Thyroid gland (tissue), 4 donors: ENCODE results near the gene SF3B1. TPM values are rescaled to one million over a fixed set of nuclear protein-coding genes. Genes with fewer than 3 reads are reported as not detected.

ENCODE experiments used
- DNase-seq, 2 donors: peaks; one replicate each; pipeline ENCODE4 v3.0.0-alpha.2; 2019
- H3K27ac ChIP-seq, 3 donors: fragments of 200-600 bp; sonication (generic); 1 replicate in 2 of 3; 2 replicates in 1 of 3; pipeline ENCODE4 v1.5.1; 2016 to 2019; ENCODE audit warnings: mild to moderate bottlenecking in 1 of 3, moderate library complexity in 1 of 3
- H3K27me3 ChIP-seq: fragments of 200-600 bp; sonication (generic); one replicate; pipeline ENCODE4 v1.5.1; 2019
- H3K36me3 ChIP-seq, 2 donors: fragments of 200-600 bp; sonication (generic); one replicate each; pipeline ENCODE4 v1.5.1; 2016 to 2019
- H3K4me1 ChIP-seq, 2 donors: fragments of 200-600 bp; sonication (generic); one replicate each; pipeline ENCODE4 v1.5.1; 2017 to 2019
- H3K4me3 ChIP-seq, 3 donors: fragments of 200-600 bp; sonication (generic); replicated peaks in 1 of 3; 1 replicate in 2 of 3; 2 replicates in 1 of 3; pipeline ENCODE4 v1.5.1; 2016; ENCODE audit warnings: mild to moderate bottlenecking in 1 of 3
- H3K9me3 ChIP-seq: fragments of 200-600 bp; sonication (generic); one replicate; pipeline ENCODE4 v1.5.1; 2017
- POLR2A ChIP-seq, 2 donors: fragments of 450-650 bp; IDR thresholded peaks; one replicate each; pipeline ENCODE4 v1.6.1; 2017; ENCODE audit warnings: antibody characterized with exemption in 2 of 2, mild to moderate bottlenecking in 2 of 2, moderate library complexity in 1 of 2
- WGBS, 2 donors: methylation state at CpG; one replicate each; pipeline ENCODE4 v1.1.5; 2017; 5-methylcytosine and 5-hydroxymethylcytosine counted together
- intact Hi-C: fragments of 100-400 bp; cut with DNase I; formaldehyde crosslinking; loops from one replicate; pipeline ENCODE4 v1.15.1; 2023
- total RNA-seq, 4 donors: library from RNA; depleted of rRNA; stranded (reverse); fragments of >200 nt; gene quantifications; one replicate each; pipeline ENCODE4 v1.2.3, GENCODE V29; 2016
- TF ChIP-seq, protein P1 (sequence below), 6 experiments: fragments of 200-600 bp in 3 of 6; fragments of 450-650 bp in 3 of 6; sonication (generic) in 3 of 6; IDR thresholded peaks; one replicate each; pipeline ENCODE4 v1.5.1; 2016 to 2019; ENCODE audit warnings: antibody characterized with exemption in 6 of 6, mild to moderate bottlenecking in 2 of 6, inconsistent platforms in 1 of 6, moderate library complexity in 1 of 6

Gene SF3B1
- total RNA-seq, 4 donors from 2014 or later = 297 to 948 (median 607) TPM

DNA sequence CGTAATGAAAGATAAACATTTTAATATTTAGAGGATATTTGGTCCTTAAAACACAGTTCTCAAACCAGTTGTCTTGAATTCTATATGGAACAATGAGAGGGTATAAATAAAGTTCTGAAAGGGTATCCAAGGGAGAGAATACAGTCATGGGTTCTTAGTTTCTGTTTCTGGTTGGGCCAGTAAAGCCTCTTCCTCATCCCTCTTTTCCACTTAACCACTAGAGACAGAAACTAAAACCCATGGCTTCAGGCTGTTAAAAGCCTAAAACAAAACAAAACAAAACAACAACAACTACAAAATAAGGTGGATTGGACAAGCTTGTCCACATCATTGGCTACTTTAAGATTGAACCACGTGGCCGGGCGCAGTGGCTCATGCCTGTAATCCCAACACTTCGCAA lies 37.3 kb upstream of the SF3B1 start:
- Histone ChIP-seq H3K27me3 (no peaks in the 10 kb centered on the region), H3K4me1 (no peaks in the 10 kb centered on the region), H3K36me3 (peaks cover 37 to 59% of the 10 kb centered on the region in 2 donors), H3K9me3 (no peaks in the 10 kb centered on the region), H3K4me3 (no peak overlapping the region), H3K27ac (no peak overlapping the region)
- intact Hi-C loops = no loop called here
- 95 to 97% methylated on average over 5 of the region's 5 CpGs for WGBS, 2 donors
- no peak for DNase-seq
- no peak for TF ChIP-seq POLR2A (IDR thresholded peaks at IDR 0.05)
- TF ChIP-seq, protein P1, sequence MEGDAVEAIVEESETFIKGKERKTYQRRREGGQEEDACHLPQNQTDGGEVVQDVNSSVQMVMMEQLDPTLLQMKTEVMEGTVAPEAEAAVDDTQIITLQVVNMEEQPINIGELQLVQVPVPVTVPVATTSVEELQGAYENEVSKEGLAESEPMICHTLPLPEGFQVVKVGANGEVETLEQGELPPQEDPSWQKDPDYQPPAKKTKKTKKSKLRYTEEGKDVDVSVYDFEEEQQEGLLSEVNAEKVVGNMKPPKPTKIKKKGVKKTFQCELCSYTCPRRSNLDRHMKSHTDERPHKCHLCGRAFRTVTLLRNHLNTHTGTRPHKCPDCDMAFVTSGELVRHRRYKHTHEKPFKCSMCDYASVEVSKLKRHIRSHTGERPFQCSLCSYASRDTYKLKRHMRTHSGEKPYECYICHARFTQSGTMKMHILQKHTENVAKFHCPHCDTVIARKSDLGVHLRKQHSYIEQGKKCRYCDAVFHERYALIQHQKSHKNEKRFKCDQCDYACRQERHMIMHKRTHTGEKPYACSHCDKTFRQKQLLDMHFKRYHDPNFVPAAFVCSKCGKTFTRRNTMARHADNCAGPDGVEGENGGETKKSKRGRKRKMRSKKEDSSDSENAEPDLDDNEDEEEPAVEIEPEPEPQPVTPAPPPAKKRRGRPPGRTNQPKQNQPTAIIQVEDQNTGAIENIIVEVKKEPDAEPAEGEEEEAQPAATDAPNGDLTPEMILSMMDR (IDR thresholded peaks at IDR 0.05) = no peak

DNA sequence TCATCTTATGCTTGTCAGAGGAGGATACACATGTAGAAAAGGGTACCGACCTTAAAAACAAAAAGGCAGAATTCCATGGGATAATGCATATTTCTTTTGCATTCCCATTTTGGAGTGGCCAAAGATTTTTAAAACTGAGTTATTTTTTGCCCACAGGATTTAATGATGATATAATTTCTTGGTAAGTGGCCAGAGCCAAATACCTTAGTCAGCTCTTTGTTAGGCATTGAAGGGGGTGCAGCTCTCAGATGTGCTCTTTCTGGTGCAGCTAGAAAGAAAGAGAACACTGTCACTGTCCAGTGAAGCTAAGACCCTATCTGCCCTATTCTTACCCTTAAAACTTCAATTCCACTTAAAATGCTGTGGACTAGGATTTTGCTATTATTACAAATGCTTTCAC lies 29.3 kb upstream of the SF3B1 start:
- no peaks in the 10 kb centered on the region for H3K27me3 ChIP-seq
- WGBS, 2 donors = 76 to 79% methylated on average over 1 of the region's 1 CpG
- no peaks in the 10 kb centered on the region for H3K9me3 ChIP-seq
- H3K4me1 ChIP-seq = no peaks in the 10 kb centered on the region
- H3K36me3 ChIP-seq = peaks cover 32 to 37% of the 10 kb centered on the region in 2 donors
- H3K4me3 ChIP-seq = no peak overlapping the region
- intact Hi-C loops = no loop called here
- DNase-seq = no peak
- TF ChIP-seq, protein P1 (IDR thresholded peaks at IDR 0.05) = no peak
- TF ChIP-seq POLR2A (IDR thresholded peaks at IDR 0.05) = no peak
- H3K27ac ChIP-seq = peak overlapping the region in 1 of 3 donors; percentile 21

DNA sequence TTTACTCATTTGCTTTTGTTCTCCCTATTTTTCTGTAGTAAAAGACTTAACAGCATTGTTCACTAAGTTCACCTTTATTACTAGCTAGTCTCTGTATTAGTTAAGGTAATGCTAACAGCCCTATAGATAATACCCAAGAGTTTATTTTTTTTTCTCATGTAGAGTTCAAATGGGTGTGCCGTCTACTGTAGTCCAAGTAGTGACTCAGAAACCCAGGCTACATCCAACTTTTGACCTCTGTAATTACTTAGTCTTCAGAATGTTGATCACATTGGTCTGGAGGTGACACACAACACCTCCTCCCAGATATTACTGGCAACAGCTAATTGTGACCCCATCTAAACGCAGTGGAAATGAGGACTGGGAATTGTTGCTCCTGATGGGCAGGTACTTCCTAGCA lies 26.2 kb upstream of the SF3B1 start:
- no peak for DNase-seq
- H3K36me3 ChIP-seq = peaks cover 16 to 26% of the 10 kb centered on the region in 2 donors
- intact Hi-C loops = no loop called here
- H3K27me3 ChIP-seq = no peaks in the 10 kb centered on the region
- H3K4me3 ChIP-seq = no peak overlapping the region
- H3K9me3 ChIP-seq = no peaks in the 10 kb centered on the region
- no peak for TF ChIP-seq POLR2A (IDR thresholded peaks at IDR 0.05)
- TF ChIP-seq, protein P1 (IDR thresholded peaks at IDR 0.05) = no peak
- no peaks in the 10 kb centered on the region for H3K4me1 ChIP-seq
- no peak overlapping the region for H3K27ac ChIP-seq
- WGBS, 2 donors = 84 to 89% methylated on average over 2 of the region's 2 CpGs

DNA sequence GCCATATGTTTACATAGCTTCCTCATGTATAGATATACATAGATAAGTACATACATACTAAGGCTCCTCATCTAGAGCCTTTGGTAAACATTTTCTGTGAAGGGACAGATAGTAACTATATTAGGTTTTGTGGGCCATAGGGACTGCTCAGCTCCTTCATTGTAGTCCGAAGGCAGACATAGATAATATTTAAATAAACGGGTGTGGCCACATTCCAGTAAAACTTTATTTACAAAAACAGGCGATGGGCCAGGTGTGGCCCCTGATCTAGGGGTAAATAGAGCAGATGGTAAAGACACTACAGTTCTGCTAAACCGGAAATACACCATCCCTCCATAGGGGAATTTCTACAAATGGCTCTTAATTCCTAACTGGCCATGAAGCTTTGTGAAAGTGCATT lies 25.8 kb upstream of the SF3B1 start:
- H3K27me3 ChIP-seq = no peaks in the 10 kb centered on the region
- no peaks in the 10 kb centered on the region for H3K9me3 ChIP-seq
- peaks cover 14 to 21% of the 10 kb centered on the region in 2 donors for H3K36me3 ChIP-seq
- no peak overlapping the region for H3K4me3 ChIP-seq
- no peaks in the 10 kb centered on the region for H3K4me1 ChIP-seq
- H3K27ac ChIP-seq = no peak overlapping the region
- DNase-seq = no peak
- WGBS, 2 donors = 91 to 94% methylated on average over 4 of the region's 4 CpGs
- TF ChIP-seq, protein P1 (IDR thresholded peaks at IDR 0.05) = no peak
- no peak for TF ChIP-seq POLR2A (IDR thresholded peaks at IDR 0.05)
- intact Hi-C loops = no loop called here

DNA sequence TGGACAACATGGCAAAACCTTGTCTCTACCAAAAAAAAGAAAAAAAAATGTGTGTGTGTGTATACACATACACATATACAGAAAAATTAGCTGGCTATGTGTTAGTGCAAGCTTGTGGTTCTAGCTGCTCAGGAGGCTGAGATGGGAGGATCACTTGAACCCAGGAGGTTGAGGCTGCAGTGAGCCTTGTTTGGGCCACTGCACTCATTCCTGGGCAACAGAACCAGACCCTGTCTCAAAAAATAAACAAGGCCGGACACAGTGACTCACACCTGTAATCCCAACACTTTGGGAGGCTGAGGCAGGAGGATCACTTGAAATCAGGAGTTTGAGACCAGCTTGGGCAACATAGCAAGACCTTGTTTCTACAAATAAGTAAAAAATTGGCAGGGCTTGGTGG lies 20.6 kb upstream of the SF3B1 start:
- Histone ChIP-seq H3K9me3 (no peaks in the 10 kb centered on the region), H3K27ac (no peak overlapping the region), H3K36me3 (peaks cover 5 to 7% of the 10 kb centered on the region in 2 donors), H3K4me3 (no peak overlapping the region), H3K4me1 (peaks cover 7 to 13% of the 10 kb centered on the region in 2 donors), H3K27me3 (no peaks in the 10 kb centered on the region)
- intact Hi-C loops = no loop called here
- no peak for DNase-seq
- TF ChIP-seq, protein P1 (IDR thresholded peaks at IDR 0.05) = no peak
- no peak for TF ChIP-seq POLR2A (IDR thresholded peaks at IDR 0.05)
- 86 to 100% methylated on average over 1 of the region's 1 CpG for WGBS, 2 donors
